Activated CD4-positive, alpha-beta T cell treated with anti-CD3 and anti-CD28 coated beads, Interleukin-2, Interleukin-6, amounts not matched to agents 100 ng/mL and 50 ng/mL, durations not matched to agents 16 hours and 8 hours (primary cell): ENCODE data around the gene ZBTB25.

ENCODE experiments used
- DNase-seq: peaks from one replicate; pipeline ENCODE4 v3.0.0-alpha.2; 2020

The ZBTB25 gene

DNA sequence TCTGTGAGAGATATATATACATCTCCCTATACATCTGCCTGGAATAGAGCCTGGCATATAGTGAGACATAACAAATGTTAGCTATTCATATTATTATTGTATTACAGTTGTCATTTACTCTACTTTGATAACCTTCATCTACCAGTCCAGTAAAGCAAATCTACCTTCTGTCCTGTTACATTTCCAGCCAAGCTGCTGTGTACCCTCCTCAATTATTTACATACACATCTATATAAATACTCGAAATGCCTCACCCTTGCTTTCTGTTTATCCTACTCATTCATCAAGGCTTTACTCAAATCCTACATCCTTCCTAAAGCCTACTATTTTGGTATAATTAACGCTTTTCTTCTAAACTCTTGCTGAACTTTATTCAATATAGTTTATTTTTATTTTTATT is 9.6 kb upstream of the ZBTB25 start:
- no peak for DNase-seq

GRCh38 chr14:64510825-64511671 is 7.4 kb upstream of the ZBTB25 start:
- DNase-seq: peak; percentile 77

GRCh38 chr14:64509036-64509435 is 5.4 kb upstream of the ZBTB25 start:
- no peak for DNase-seq

- peak; percentile 80 for DNase-seq
These were observed 4.7 kb upstream of the ZBTB25 start for GRCh38 chr14:64508215-64508776.

- peak; percentile 61 for DNase-seq
These were observed 3.9 kb upstream of the ZBTB25 start for GRCh38 chr14:64507376-64508156.

GRCh38 chr14:64506721-64507120 is 3.1 kb upstream of the ZBTB25 start:
- no peak for DNase-seq

DNA sequence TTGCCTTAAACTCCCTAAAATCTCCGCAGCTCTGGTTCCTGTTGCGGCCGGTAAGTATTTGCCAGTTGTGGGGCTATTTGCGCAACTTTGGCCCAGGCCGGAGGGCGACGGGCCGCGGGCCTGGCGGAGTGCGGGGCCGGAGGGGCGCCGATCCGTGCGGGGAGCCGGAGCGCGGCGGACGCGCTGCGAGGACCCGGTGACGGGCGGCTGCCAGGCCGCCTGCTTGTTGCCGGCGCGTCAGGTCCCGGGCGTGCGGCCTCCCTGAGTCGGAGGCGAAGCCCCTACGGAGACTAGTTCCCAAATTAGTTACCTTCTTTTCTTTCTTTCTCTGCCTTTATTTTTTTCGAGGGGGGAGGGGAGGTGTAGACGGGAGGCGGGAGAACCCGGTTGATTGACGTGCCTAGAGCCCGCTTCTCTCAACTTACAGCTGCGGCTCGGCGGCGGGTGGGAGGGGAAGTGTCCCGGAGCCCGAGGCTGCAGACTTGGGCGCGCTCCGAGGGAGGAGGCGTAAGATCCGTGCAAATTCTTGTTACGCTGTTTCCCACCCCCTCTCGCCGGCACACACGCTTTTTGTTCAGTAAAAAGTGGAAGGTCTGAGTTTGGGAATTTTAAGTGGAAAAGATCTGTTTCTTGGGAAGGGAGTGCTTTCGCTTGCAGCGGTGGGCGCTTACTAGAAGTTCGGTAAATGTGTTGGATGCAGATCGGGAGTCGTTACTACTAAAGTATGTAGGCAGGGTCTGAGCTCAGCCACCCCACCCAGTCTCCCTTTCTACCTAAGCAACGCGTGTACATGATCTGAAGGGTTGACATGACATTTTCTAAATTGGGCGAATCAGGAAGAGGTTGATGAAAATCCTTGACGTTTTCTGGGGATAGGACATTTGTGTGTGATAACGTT is 1.5 kb upstream of the ZBTB25 start:
- peak; percentile 92 for DNase-seq

DNA sequence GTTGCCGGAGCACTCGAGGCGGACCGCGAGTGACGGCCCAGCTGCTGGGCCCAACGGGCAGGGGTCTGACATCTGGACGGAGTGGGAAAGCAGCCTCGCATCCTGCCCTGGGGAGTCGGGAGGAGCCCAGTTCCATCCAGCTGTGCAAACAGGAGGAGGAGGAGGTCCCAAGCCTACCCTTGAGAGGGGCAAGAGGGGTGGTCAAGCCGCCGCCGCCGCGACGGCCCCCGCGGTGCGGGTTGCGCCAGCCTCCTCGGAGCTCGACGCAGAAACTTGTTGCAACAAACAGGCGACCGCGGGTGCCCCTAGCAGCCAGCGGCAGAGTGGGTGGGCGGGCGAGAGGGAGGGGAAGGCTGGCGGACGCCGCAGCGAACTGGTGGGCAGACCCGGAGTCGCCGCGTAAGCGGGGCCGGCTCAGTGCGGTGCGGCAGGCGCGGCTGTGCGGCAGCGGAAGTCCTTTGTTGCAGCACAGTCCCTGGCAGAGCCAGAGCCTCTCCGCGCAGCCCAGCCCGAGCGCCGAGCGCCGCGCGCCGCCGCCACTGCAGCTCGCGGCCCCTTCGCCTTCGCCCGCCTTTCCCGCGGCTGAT is 765 bp upstream of the ZBTB25 start, which contains the start of gene ZBTB1:
Gene ZBTB1, plus strand, starts transcription at position 461 of the 587 bp plus-strand sequence. CDS start 16,735 bp downstream, outside the sequence.
- peak; percentile 91 for DNase-seq

GRCh38 chr14:64502887-64503433 is 678 bp downstream of the ZBTB25 start:
- DNase-seq: peak; percentile 36

GRCh38 chr14:64502456-64502855 is 1.2 kb downstream of the ZBTB25 start:
- DNase-seq: peak; percentile 31

- DNase-seq: no peak
These were observed 2.0 kb downstream of the ZBTB25 start for GRCh38 chr14:64501411-64502171.

DNA sequence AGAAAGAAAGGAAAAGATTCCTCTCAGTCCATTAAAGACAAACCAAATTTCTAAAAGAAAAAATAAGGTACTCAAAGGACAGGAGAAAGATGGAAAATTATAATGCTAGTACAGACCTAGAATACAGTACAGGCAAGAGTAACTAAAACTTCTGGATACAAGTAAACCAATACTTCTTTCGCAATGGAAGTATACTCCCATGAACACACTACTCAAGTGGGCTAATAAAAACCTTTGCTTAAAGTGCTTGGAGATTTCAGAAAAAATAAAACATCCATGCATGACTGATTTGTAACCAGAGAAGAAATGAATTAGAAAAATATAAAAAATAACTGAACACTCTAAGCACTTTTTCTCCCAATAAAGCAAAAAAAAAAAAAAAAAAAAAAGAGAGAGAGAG is 3.5 kb downstream of the ZBTB25 start:
- no peak for DNase-seq

- DNase-seq: no peak
These were observed 6.9 kb downstream of the ZBTB25 start for GRCh38 chr14:64496764-64497163.

DNA sequence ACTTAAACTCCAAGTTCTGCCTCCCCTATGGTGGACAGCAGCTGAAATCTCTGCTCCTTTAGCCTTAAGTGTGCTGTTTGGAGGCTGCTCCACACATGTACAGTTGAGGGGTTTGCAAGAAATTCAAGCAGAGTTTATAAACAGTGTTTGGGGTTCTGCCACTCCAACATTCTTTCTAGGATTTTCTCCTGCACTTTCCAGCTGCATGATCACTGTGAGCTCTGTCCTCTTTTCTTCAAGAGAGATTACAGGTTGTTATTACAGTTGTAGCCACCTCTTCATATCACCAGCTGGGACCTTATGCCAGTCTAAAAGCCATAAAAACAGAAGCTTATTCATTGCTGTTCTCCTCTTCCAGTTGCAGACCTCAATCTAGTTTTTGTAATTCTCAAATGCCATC is 8.4 kb downstream of the ZBTB25 start:
- DNase-seq: no peak

- DNase-seq: no peak
These were observed 10.2 kb downstream of the ZBTB25 start for GRCh38 chr14:64493455-64493854.

DNA sequence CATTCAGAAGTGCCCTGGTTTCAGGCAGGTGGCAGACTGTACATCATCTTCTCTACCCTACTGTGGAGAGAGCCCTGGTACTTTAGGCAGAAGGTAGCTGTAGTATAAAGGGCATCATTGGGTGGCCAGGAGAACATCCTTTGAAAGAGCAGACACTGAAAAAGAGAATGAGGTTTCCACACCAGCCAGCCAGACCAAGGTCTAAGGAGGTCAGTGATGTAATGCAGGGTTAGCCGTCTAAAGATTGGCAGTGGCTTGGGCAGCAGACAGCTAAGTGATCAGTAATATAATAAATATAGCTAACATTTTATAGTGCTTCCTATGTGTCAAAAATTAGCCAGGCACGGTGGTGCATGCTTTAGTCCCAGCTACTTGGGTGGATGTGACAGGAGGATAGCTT is 12.0 kb downstream of the ZBTB25 start:
- DNase-seq: no peak

DNA sequence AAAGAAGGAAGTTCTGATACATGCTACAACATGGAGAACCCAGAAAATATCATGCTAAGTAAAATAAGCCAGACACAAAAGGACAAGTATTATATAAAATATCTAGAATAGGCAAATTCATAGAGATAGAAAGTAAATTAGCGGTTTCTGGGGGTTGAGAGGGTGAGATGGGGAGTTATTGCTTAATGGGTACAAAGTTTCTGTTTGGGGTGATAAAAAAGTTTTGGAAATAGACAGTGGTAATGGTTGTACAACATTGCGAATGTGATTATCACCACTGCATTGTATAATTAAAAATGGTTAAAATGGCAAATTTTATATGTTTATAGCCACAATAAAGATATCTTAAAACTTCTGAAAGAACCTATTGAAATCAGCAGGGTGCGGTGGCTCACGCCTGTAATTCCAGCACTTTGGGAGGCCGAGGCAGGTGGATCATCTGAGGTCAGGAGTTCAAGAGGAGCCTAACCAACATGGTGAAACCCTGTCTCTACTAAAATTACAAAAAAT is 15.0 kb downstream of the ZBTB25 start:
- DNase-seq: no peak

DNA sequence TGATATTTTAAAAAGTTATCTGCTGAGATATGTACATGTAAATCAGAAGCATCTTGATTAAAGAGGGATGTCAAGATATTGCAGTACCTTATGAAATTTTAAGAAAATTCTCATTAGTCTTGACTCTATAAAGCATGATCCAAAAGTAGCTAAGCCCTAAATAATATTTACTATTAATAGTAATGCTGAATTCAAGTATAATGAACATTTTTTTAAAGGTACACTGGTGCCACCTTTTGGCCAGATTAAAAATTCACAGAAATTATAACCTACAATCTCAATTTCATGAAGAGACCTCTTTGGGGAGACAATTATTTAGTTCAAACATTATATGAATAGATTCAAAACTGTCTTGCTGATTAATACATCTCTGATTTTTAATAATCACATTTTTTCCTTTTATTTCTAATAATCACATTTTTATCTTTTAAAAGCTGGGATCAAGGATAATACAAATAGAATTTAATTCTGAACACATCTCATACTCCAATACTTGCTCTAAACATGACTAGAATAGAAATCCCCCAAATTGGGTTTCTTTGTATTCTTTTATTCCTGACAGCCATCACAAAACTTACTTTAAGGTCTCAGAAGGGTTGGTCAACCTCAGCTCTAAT is 24.9 kb downstream of the ZBTB25 start:
- DNase-seq: no peak

DNA sequence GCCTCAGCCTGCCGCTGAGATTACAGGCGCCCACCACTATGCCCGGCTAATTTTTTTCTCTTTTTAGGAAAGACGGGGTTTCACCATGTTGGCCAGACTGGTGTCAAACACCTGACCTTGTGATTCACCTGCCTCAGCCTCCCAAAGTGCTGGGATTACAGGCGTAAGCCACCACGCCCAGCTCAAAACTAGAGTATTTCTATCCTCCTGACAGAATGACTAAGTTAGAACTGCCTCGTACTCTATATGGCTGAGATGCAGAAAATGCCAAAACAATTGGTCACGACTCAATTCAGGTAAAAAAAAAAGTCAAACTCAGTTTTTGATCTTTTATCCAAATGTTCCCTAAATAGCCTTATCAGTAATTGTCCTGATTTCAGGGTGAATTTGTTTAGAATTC is 27.2 kb downstream of the ZBTB25 start:
- no peak for DNase-seq

DNA sequence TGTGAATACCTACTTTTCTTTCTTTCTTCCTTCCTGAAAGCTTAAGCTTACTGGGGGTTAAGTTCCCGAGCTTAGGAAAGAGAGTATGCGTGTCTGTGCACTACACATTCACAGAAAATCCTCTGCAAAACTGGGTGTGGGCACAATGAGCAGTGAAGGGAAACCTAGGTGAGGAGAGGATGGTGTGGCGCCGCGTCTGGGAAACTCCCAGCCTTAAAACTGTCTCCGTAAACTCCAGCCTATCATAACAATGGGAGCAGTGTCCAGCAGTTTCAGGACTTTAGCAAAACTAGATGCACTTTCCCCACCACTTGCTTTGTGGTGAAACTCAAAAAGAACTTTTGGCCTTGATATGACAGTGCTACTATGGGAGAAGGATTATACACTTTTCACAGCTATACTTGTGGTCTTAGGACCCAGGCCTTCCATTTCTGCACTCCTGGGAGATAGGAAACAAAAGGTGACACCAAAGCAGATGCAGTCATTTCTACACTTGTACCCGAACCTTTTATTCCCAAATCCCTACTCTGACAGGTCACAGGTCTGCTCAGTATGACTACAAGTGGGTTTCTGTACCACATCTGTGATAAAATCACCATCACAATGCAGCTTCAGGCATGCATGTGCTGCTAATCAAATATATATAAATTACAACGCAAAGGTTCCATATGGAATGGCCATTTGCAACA is 27.9 kb downstream of the ZBTB25 start:
- DNase-seq: no peak
